Esophagus muscularis mucosa (tissue), 4 donors: ENCODE data around the gene HSPA8. TPM values are rescaled to one million over a fixed set of nuclear protein-coding genes. Genes with fewer than 3 reads are reported as not detected.

Experiments used
- DNase-seq: peaks from one replicate; pipeline ENCODE4 v3.0.0-alpha.2; 2017; ENCODE audit errors: extremely low spot score
- H3K27ac ChIP-seq, 4 donors: fragments of 200-600 bp; sonication (generic); replicated peaks in 1 of 4; 1 replicate in 3 of 4; 2 replicates in 1 of 4; pipeline ENCODE4 v1.5.1; 2016 to 2019; ENCODE audit warnings: mild to moderate bottlenecking in 1 of 4
- H3K27me3 ChIP-seq, 4 donors: fragments of 200-600 bp; sonication (generic); one replicate each; pipeline versions ENCODE4 v1.5.1 to v1.6.0; 2016 to 2019
- H3K36me3 ChIP-seq, 4 donors: fragments of 200-600 bp; sonication (generic); one replicate each; pipeline ENCODE4 v1.5.1; 2016 to 2019
- H3K4me1 ChIP-seq, 4 donors: fragments of 200-600 bp; sonication (generic); one replicate each; pipeline ENCODE4 v1.5.1; 2016 to 2019
- H3K4me3 ChIP-seq, 4 donors: fragments of 200-600 bp; sonication (generic); 1 replicate in 2 of 4; 2 replicates in 2 of 4; pipeline ENCODE4 v1.5.1; 2016 to 2019; ENCODE audit warnings: mild to moderate bottlenecking in 4 of 4, moderate library complexity in 1 of 4
- H3K9me3 ChIP-seq, 4 donors: fragments of 200-600 bp; sonication (generic); 1 replicate in 3 of 4; 2 replicates in 1 of 4; pipeline ENCODE4 v1.5.1; 2016 to 2019
- EP300 ChIP-seq: sonication (generic); formaldehyde crosslinking; IDR thresholded peaks from one replicate; pipeline ENCODE4 v1.6.1; 2017; ENCODE audit warnings: antibody characterized with exemption
- POLR2A ChIP-seq: fragments of 450-650 bp; IDR thresholded peaks from one replicate; pipeline ENCODE4 v1.6.1; 2017; ENCODE audit warnings: antibody characterized with exemption, moderate library complexity, mild to moderate bottlenecking, low read depth
- POLR2AphosphoS5 ChIP-seq, 2 donors: sonication (generic); formaldehyde crosslinking; IDR thresholded peaks; one replicate each; pipeline ENCODE4 v1.6.1; 2017; ENCODE audit warnings: antibody characterized with exemption in 2 of 2
- WGBS: methylation state at CpG from one replicate; pipeline ENCODE4 v1.1.5; 2018; 5-methylcytosine and 5-hydroxymethylcytosine counted together
- intact Hi-C: fragments of 100-400 bp; cut with DNase I; formaldehyde crosslinking; loops from one replicate; pipeline ENCODE4 v1.15.1; 2023
- total RNA-seq, 4 donors: library from RNA; depleted of rRNA; stranded (reverse); fragments of >200 nt; gene quantifications; one replicate each; pipeline versions ENCODE4 v1.1.0 to v1.2.1, GENCODE V29; 2016
- TF ChIP-seq, protein P1 (sequence below), 3 experiments: fragments of 200-600 bp in 2 of 3; fragments of 450-650 bp in 1 of 3; sonication (generic) in 2 of 3; IDR thresholded peaks; one replicate each; pipeline ENCODE4 v1.5.1; 2017 to 2019; ENCODE audit warnings: antibody characterized with exemption in 3 of 3, mild to moderate bottlenecking in 2 of 3, moderate library complexity in 1 of 3

HSPA8 gene
- total RNA-seq, 4 donors from 2014 or later = 982 to 1,379 (median 1,192) TPM

DNA sequence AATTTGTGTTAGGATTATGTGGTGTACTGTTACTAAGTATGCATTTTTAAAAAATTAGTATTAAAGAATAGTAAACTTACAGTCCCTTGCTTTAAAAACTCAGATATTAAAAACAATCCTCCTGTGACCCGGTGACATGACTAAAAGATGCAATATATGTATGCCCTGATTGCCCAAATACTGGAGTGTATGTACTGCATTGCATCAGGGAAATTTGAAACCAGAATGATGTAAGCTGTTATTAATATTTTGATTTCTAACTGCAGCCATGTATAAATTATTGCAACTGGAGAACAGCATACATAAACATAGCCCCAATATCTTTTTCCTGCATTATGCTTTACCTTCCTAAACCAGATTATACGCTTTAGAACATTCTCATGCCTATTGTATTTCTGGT lies 3.7 kb upstream of the HSPA8 start:
- H3K36me3 ChIP-seq = peaks cover 0 to 6% (median 2%) of the 10 kb centered on the region in 4 donors
- H3K27ac ChIP-seq = no peak overlapping the region
- intact Hi-C loops = loop anchor here (5.0 kb wide), 1 partner anchor 42 kb away; no protein-coding TSS in a partner anchor
- peaks cover 14 to 60% (median 47%) of the 10 kb centered on the region in 4 donors for H3K4me1 ChIP-seq
- H3K9me3 ChIP-seq = no peaks in the 10 kb centered on the region
- no peaks in the 10 kb centered on the region for H3K27me3 ChIP-seq
- no peak for DNase-seq
- H3K4me3 ChIP-seq = no peak overlapping the region
- 89% methylated on average over 2 of the region's 2 CpGs for WGBS
- no peak for TF ChIP-seq POLR2A
- TF ChIP-seq, protein P1, sequence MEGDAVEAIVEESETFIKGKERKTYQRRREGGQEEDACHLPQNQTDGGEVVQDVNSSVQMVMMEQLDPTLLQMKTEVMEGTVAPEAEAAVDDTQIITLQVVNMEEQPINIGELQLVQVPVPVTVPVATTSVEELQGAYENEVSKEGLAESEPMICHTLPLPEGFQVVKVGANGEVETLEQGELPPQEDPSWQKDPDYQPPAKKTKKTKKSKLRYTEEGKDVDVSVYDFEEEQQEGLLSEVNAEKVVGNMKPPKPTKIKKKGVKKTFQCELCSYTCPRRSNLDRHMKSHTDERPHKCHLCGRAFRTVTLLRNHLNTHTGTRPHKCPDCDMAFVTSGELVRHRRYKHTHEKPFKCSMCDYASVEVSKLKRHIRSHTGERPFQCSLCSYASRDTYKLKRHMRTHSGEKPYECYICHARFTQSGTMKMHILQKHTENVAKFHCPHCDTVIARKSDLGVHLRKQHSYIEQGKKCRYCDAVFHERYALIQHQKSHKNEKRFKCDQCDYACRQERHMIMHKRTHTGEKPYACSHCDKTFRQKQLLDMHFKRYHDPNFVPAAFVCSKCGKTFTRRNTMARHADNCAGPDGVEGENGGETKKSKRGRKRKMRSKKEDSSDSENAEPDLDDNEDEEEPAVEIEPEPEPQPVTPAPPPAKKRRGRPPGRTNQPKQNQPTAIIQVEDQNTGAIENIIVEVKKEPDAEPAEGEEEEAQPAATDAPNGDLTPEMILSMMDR (IDR thresholded peaks at IDR 0.05) = no peak
- TF ChIP-seq POLR2AphosphoS5 (IDR thresholded peaks at IDR 0.05) = peak in 1 of 2 donors; percentile 6
- TF ChIP-seq EP300 = no peak

DNA sequence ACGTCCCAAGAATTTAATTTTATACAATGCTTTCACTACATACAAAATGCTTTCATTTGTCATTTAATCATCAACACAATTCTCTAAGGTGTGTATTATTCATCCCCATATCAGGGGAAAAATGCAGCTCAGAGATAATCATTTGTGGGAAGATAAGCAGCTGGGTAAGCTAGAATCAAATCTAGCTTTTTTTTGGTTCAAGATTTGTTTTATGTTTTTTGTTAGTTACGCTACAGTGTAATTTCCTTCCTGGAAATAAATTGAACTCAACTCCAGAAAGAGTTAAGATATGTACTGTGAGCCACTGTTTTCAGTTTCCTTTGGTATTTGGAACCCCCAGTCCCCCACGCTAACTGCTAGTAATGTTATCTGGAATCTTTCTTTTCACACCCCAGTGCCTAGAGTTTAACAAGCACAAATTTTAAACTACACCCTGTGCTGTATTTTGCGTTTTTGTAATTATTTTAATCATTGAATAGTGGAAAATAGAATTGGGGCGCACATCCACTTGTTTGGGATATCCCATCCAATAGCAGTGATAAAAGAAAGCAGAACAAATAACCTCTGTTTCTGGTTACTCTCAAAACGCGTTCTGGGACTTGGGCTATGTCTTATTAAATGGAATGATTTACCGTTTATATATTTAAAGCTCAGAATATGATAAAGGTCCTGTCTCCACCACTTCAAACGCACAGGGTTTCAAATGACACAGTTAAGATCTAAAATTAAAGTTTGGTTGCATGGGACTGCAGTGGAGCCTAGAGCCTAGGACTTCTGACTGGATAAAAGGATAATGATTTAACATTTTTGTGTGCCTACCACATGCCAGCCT lies 2.1 kb upstream of the HSPA8 start:
- H3K9me3 ChIP-seq = no peaks in the 10 kb centered on the region
- TF ChIP-seq EP300 (no peak), POLR2AphosphoS5 (IDR thresholded peaks at IDR 0.05) (no peak), POLR2A (no peak)
- TF ChIP-seq, protein P1 (IDR thresholded peaks at IDR 0.05) = no peak
- 26% methylated on average over 9 of the region's 9 CpGs for WGBS
- no peak for DNase-seq
- H3K4me1 ChIP-seq = peaks cover 26 to 60% (median 47%) of the 10 kb centered on the region in 4 donors
- H3K27me3 ChIP-seq = no peaks in the 10 kb centered on the region
- H3K36me3 ChIP-seq = peaks cover 15 to 21% (median 18%) of the 10 kb centered on the region in 4 donors
- intact Hi-C loops = no loop called here
- H3K4me3 ChIP-seq = peak overlapping the region; percentile 69 to 93 (median 84)
- H3K27ac ChIP-seq = peak overlapping the region; percentile 97 to 100 (median 100)

DNA sequence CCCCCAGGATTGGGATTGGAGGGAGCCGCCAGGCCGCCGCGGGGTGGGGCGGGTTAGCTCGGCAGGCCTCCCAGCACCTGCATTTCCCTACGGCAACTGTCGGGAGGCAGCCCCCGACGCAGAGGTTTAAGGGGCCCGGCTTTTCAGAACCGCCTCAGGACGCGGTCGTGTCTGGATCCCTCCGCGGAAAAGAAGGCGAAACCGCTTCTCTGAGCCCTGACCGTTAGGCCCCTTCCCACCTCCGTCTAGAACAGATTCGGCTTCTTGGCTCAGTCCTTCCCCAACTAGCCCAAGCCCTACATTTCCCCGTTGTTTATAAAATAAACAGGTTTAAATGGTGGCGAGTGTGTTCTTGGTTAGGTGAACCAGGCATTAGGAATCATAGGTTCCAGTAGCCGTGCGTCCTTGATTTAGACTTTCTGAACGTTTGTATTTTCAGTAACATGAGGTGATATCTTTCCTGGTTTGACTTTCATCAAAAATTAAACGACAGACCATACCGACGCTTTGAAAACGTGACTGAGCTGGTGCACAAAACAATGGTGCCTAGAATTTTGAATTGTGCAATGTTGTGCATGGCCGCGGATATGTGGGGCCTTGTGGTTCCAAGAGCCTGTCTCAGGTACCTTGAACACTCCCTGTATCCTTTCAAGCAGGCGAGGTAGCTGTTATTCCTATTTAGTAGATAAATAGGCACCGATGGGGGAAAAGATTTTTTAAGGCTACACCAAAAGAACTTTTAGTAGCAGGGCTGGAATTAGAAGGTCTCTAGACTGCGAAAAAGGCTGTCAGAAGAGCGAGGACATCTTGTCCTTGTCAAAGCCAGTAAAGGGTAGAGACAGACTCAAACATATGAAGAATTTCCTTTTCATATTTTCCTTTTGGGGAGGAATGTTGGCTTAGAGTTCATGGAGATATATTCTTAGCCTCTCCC lies 1.2 kb upstream of the HSPA8 start:
- H3K36me3 ChIP-seq = peaks cover 24 to 30% (median 27%) of the 10 kb centered on the region in 4 donors
- TF ChIP-seq POLR2A (no peak), POLR2AphosphoS5 (IDR thresholded peaks at IDR 0.05) (peak; percentile 38 to 56)
- peak overlapping the region; percentile 69 to 93 (median 84) for H3K4me3 ChIP-seq
- peak overlapping the region; percentile 97 to 100 (median 100) for H3K27ac ChIP-seq
- H3K27me3 ChIP-seq = no peaks in the 10 kb centered on the region
- H3K9me3 ChIP-seq = no peaks in the 10 kb centered on the region
- WGBS = 3% methylated on average over 27 of the region's 37 CpGs
- DNase-seq = peak; percentile 93
- intact Hi-C loops = no loop called here
- H3K4me1 ChIP-seq = peaks cover 35 to 60% (median 51%) of the 10 kb centered on the region in 4 donors

DNA sequence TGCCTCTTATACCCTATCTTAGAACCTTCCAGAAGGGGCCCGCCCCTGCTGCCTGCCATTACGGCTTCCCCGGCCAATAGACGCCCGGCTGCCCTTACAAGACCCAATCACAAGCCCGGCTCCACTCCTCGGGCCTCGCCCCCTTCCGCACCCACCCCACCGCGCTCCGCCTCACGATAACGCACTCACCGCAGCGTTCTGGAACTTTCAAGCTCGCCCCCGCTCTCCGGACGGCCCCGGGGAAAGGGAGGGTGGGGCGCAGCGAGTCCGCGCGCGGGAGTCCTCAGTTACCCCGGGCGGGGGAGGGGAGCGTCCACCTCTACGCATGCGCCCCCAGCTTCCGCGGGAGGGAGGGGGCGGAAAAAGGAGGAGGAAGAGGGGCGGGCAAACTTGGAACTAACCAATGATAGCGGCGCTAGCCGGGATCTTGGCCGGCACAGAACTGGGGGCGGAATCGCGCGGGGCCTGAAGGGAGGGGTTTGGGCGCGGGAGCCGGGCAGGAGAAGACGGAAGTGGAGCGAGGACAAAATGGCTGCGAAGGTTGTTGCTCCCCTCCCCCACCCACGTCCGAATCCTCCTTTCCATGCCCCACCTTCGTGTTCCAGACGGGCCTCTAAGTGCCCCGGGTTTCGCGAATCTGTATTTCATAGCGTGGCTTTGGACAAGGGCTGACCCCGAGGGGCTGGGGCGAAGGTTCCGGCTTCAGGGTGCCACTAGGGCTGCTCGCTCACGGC lies 389 bp upstream of the HSPA8 start:
- H3K4me3 ChIP-seq = peak overlapping the region; percentile 69 to 93 (median 84)
- peaks cover 31 to 39% (median 35%) of the 10 kb centered on the region in 4 donors for H3K36me3 ChIP-seq
- 1% methylated on average over 38 of the region's 63 CpGs for WGBS
- H3K9me3 ChIP-seq = no peaks in the 10 kb centered on the region
- H3K4me1 ChIP-seq = peaks cover 43 to 68% (median 58%) of the 10 kb centered on the region in 4 donors
- no peak for TF ChIP-seq EP300
- TF ChIP-seq POLR2A = peak; percentile 32
- TF ChIP-seq, protein P1 (IDR thresholded peaks at IDR 0.05) = peak in 1 of 3 experiments; percentile 14
- TF ChIP-seq POLR2AphosphoS5 (IDR thresholded peaks at IDR 0.05) = peak; percentile 86
- peak overlapping the region; percentile 97 to 100 (median 100) for H3K27ac ChIP-seq
- intact Hi-C loops = no loop called here
- DNase-seq = peak; percentile 100
- H3K27me3 ChIP-seq = no peaks in the 10 kb centered on the region
